H9 (cell line): ENCODE data around the gene CLPX. TPM values are rescaled to one million over a fixed set of nuclear protein-coding genes. Genes with fewer than 3 reads are reported as not detected.

ENCODE experiments used
- DNase-seq: peaks from one replicate; pipeline ENCODE4 v3.0.0-alpha.2; 2017
- H2AFZ ChIP-seq: one replicate; pipeline ENCODE4 v1.6.1; 2013; ENCODE audit warnings: mild to moderate bottlenecking, low read length, control low read depth, moderate library complexity
- H2AK5ac ChIP-seq: 2 replicates; pipeline ENCODE4 v1.6.1; 2013; ENCODE audit warnings: low read length, control low read depth, mixed read lengths; ENCODE audit not compliant: insufficient read length
- H2BK120ac ChIP-seq: one replicate; pipeline ENCODE4 v1.6.1; 2013; ENCODE audit warnings: low read depth, mild to moderate bottlenecking, low read length, control low read depth, inconsistent platforms; ENCODE audit not compliant: poor library complexity, severe bottlenecking
- H2BK12ac ChIP-seq: 2 replicates; pipeline ENCODE4 v1.6.1; 2013; ENCODE audit warnings: low read length, control low read depth, mixed read lengths, low read depth; ENCODE audit not compliant: insufficient read length
- H2BK15ac ChIP-seq: 2 replicates; pipeline ENCODE4 v1.6.1; 2013; ENCODE audit warnings: low read depth, low read length, control low read depth
- H2BK20ac ChIP-seq: one replicate; pipeline ENCODE4 v1.6.1; 2013; ENCODE audit warnings: low read depth, mild to moderate bottlenecking, low read length, control low read depth, inconsistent platforms; ENCODE audit not compliant: poor library complexity, severe bottlenecking
- H2BK5ac ChIP-seq: 2 replicates; pipeline ENCODE4 v1.6.1; 2013; ENCODE audit warnings: low read length, control low read depth, mixed read lengths; ENCODE audit not compliant: insufficient read length
- H3K14ac ChIP-seq: 2 replicates; pipeline ENCODE4 v1.6.1; 2013; ENCODE audit warnings: low read length, control low read depth; ENCODE audit not compliant: insufficient read depth
- H3K18ac ChIP-seq: 2 replicates; pipeline ENCODE4 v1.6.1; 2013; ENCODE audit warnings: low read depth, mild to moderate bottlenecking, mixed read lengths, low read length, control low read depth; ENCODE audit not compliant: insufficient read length
- H3K23ac ChIP-seq: 2 replicates; pipeline ENCODE4 v1.6.1; 2013; ENCODE audit warnings: low read length, control low read depth, mixed read lengths, low read depth; ENCODE audit not compliant: insufficient read length
- H3K23me2 ChIP-seq: 2 replicates; pipeline ENCODE4 v1.6.1; 2013; ENCODE audit warnings: low read depth, mild to moderate bottlenecking, mixed read lengths, low read length, control low read depth; ENCODE audit not compliant: insufficient read length, poor library complexity, severe bottlenecking
- H3K27ac ChIP-seq: 2 replicates; pipeline ENCODE4 v1.5.1; 2013; ENCODE audit warnings: low read length, control low read depth, mixed read lengths, low read depth; ENCODE audit not compliant: insufficient read length
- H3K27me3 ChIP-seq: 2 replicates; pipeline ENCODE4 v1.6.1; 2013; ENCODE audit warnings: low read length, control low read depth, inconsistent platforms; ENCODE audit not compliant: insufficient read depth
- H3K4ac ChIP-seq: 2 replicates; pipeline ENCODE4 v1.6.1; 2013; ENCODE audit warnings: low read depth, mild to moderate bottlenecking, control low read depth, inconsistent platforms, low read length, moderate library complexity
- H3K4me1 ChIP-seq: 2 replicates; pipeline ENCODE4 v1.6.1; 2013; ENCODE audit warnings: low read length, control low read depth, inconsistent platforms; ENCODE audit not compliant: insufficient read depth
- H3K4me2 ChIP-seq: 2 replicates; pipeline ENCODE4 v1.6.1; 2013; ENCODE audit warnings: low read length, control low read depth, mixed read lengths; ENCODE audit not compliant: insufficient read length, insufficient read depth
- H3K56ac ChIP-seq: 2 replicates; pipeline ENCODE4 v1.6.1; 2013; ENCODE audit warnings: low read depth, mild to moderate bottlenecking, mixed read lengths, low read length, control low read depth; ENCODE audit not compliant: insufficient read length
- H3K79me1 ChIP-seq: 2 replicates; pipeline ENCODE4 v1.6.1; 2013; ENCODE audit warnings: low read depth, mild to moderate bottlenecking, moderate library complexity, low read length, control low read depth, inconsistent platforms; ENCODE audit not compliant: insufficient read depth, poor library complexity, severe bottlenecking
- H3K79me2 ChIP-seq: 2 replicates; pipeline ENCODE4 v1.6.1; 2013; ENCODE audit warnings: low read length, control low read depth, inconsistent platforms; ENCODE audit not compliant: insufficient read depth
- H3K9ac ChIP-seq: 2 replicates; pipeline ENCODE4 v1.6.1; 2013; ENCODE audit warnings: low read length, control low read depth, mixed read lengths; ENCODE audit not compliant: insufficient read length; ENCODE audit errors: extremely low read depth
- H3K9me3 ChIP-seq: one replicate; pipeline ENCODE4 v1.6.1; 2013; ENCODE audit warnings: low read depth, low read length, inconsistent platforms; ENCODE audit not compliant: control insufficient read depth
- H3T11ph ChIP-seq: one replicate; pipeline ENCODE4 v1.6.1; 2013; ENCODE audit warnings: mild to moderate bottlenecking, low read length, control low read depth, inconsistent platforms
- H4K20me1 ChIP-seq: one replicate; pipeline ENCODE4 v1.6.1; 2013; ENCODE audit not compliant: control insufficient read depth, insufficient read length, insufficient read depth
- H4K5ac ChIP-seq: 2 replicates; pipeline ENCODE4 v1.6.1; 2013; ENCODE audit warnings: low read depth, mild to moderate bottlenecking, mixed read lengths, low read length, control low read depth; ENCODE audit not compliant: insufficient read length
- H4K8ac ChIP-seq: replicated peaks from 2 replicates; pipeline ENCODE4 v1.6.1; 2013; ENCODE audit warnings: low read length, control low read depth, mixed read lengths, low read depth; ENCODE audit not compliant: insufficient read length
- H4K91ac ChIP-seq: 2 replicates; pipeline ENCODE4 v1.6.1; 2013; ENCODE audit warnings: low read depth, mild to moderate bottlenecking, moderate library complexity, mixed read lengths, low read length, control low read depth; ENCODE audit not compliant: insufficient read length
- H3K27ac Mint-ChIP-seq, 3 experiments: 2 replicates in 2 of 3; 3 replicates in 1 of 3; pipeline ENCODE4 v1.8.0; 2020 to 2021; ENCODE audit warnings: mixed read lengths in 3 of 3, mild to moderate bottlenecking in 1 of 3, moderate library complexity in 1 of 3
- H3K27me3 Mint-ChIP-seq: 2 replicates; pipeline ENCODE4 v1.8.0; 2021; ENCODE audit warnings: low read depth, mild to moderate bottlenecking, moderate library complexity, mixed read lengths
- H3K36me3 Mint-ChIP-seq, 3 experiments: 2 replicates in 2 of 3; 3 replicates in 1 of 3; pipeline ENCODE4 v1.8.0; 2020 to 2021; ENCODE audit warnings: low read depth in 3 of 3, mixed read lengths in 3 of 3; ENCODE audit not compliant: insufficient read depth in 1 of 3
- H3K4me1 Mint-ChIP-seq, 2 experiments: 2 replicates each; pipeline ENCODE4 v1.8.0; 2020; ENCODE audit warnings: mixed read lengths in 2 of 2
- H3K4me3 Mint-ChIP-seq, 2 experiments: 2 replicates in 1 of 2; 3 replicates in 1 of 2; pipeline ENCODE4 v1.8.0; 2020 to 2021; ENCODE audit warnings: mild to moderate bottlenecking in 2 of 2, mixed read lengths in 2 of 2, moderate library complexity in 1 of 2
- H3K9me3 Mint-ChIP-seq, 2 experiments: 2 replicates in 1 of 2; 3 replicates in 1 of 2; pipeline ENCODE4 v1.8.0; 2020; ENCODE audit warnings: mild to moderate bottlenecking in 2 of 2, mixed read lengths in 2 of 2, moderate library complexity in 1 of 2
- WGBS: extraction: QIAGEN DNeasy Blood & Tissue Kit; methylation state at CpG from one replicate; pipeline ENCODE4 v1.1.7; 2013; ENCODE audit warnings: missing lambda C conversion rate, low lambda C conversion rate, mixed read lengths; ENCODE audit not compliant: insufficient read length; ENCODE audit errors: extremely low coverage; 5-methylcytosine and 5-hydroxymethylcytosine counted together
- total RNA-seq: library from RNA; stranded (reverse); gene quantifications from 2 replicates; pipeline ENCODE4 v1.2.1, GENCODE V29; 2021
- TF ChIP-seq, protein P1 (sequence below): fragments of 200-600 bp; sonication (generic); conservative IDR thresholded peaks from 3 replicates; pipeline ENCODE4 v1.8.0; 2021; ENCODE audit warnings: antibody characterized with exemption, mild to moderate bottlenecking

The CLPX gene
- total RNA-seq, 1 experiment from 2014 or later, result 55.8 TPM

DNA sequence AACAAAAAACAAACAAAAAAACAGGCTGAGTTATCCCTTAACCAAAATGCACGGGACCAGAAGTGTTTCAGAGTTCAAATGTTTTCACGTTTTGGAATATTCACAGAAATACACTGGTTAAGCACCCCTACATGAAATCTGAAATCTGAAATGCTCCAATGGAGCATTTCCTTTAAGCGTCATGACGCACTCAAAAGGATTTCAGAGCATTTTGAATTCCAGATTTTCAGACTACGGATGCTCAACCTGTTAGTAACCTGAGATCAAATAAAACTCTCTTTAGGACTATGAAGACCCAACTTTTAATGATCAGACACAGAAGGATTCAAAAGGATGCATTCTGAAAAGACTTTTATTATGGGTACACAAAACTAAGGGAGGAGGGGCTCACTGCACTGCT, 9.6 kb downstream of the CLPX start:
- Histone ChIP-seq H3K4ac (no peak overlapping the region), H3K79me2 (no peaks in the 10 kb centered on the region), H3K4me2 (no peak overlapping the region), H2BK5ac (no peak overlapping the region), H3K4me1 (no peaks in the 10 kb centered on the region), H4K5ac (no peak overlapping the region), H2BK20ac (no peak overlapping the region), H3K9me3 (no peaks in the 10 kb centered on the region), H3K27me3 (no peaks in the 10 kb centered on the region), H3K56ac (no peak overlapping the region), H2AK5ac (no peak overlapping the region), H2AFZ (no peak overlapping the region), H3K18ac (no peak overlapping the region), H4K20me1 (no peaks in the 10 kb centered on the region), H3K14ac (no peak overlapping the region), H2BK15ac (no peak overlapping the region), H3K79me1 (peaks cover 5% of the 10 kb centered on the region), H3K9ac (no peak overlapping the region), H4K91ac (no peak overlapping the region), H4K8ac (no peak overlapping the region), H3K23me2 (no peaks in the 10 kb centered on the region), H3K27ac (no peak overlapping the region), H3K23ac (no peak overlapping the region), H3T11ph (no peak overlapping the region), H2BK12ac (no peak overlapping the region), H2BK120ac (no peak overlapping the region)
- TF ChIP-seq, protein P1, sequence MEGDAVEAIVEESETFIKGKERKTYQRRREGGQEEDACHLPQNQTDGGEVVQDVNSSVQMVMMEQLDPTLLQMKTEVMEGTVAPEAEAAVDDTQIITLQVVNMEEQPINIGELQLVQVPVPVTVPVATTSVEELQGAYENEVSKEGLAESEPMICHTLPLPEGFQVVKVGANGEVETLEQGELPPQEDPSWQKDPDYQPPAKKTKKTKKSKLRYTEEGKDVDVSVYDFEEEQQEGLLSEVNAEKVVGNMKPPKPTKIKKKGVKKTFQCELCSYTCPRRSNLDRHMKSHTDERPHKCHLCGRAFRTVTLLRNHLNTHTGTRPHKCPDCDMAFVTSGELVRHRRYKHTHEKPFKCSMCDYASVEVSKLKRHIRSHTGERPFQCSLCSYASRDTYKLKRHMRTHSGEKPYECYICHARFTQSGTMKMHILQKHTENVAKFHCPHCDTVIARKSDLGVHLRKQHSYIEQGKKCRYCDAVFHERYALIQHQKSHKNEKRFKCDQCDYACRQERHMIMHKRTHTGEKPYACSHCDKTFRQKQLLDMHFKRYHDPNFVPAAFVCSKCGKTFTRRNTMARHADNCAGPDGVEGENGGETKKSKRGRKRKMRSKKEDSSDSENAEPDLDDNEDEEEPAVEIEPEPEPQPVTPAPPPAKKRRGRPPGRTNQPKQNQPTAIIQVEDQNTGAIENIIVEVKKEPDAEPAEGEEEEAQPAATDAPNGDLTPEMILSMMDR, result no peak
- Mint-ChIP-seq H3K4me3 (no peak overlapping the region), H3K4me1 (no peaks in the 10 kb centered on the region; a peak in 1 of 4 replicates), H3K27ac (no peak overlapping the region), H3K36me3 (peaks cover 16 to 66% (median 53%) of the 10 kb centered on the region in 3 experiments; a peak in 6 of 7 replicates), H3K9me3 (no peaks in the 10 kb centered on the region), H3K27me3 (no peaks in the 10 kb centered on the region)
- DNase-seq, result no peak
- no CpG with 5 or more reads among the region's 5 CpGs for WGBS
